Measurements from ENCODE around the gene MAP2K7. TPM values are rescaled to one million over a fixed set of nuclear protein-coding genes. Genes with fewer than 3 reads are reported as not detected.

MAP2K7 gene
- total and polyA plus RNA-seq, 2 donors = 8.0 to 45.4 TPM

DNA sequence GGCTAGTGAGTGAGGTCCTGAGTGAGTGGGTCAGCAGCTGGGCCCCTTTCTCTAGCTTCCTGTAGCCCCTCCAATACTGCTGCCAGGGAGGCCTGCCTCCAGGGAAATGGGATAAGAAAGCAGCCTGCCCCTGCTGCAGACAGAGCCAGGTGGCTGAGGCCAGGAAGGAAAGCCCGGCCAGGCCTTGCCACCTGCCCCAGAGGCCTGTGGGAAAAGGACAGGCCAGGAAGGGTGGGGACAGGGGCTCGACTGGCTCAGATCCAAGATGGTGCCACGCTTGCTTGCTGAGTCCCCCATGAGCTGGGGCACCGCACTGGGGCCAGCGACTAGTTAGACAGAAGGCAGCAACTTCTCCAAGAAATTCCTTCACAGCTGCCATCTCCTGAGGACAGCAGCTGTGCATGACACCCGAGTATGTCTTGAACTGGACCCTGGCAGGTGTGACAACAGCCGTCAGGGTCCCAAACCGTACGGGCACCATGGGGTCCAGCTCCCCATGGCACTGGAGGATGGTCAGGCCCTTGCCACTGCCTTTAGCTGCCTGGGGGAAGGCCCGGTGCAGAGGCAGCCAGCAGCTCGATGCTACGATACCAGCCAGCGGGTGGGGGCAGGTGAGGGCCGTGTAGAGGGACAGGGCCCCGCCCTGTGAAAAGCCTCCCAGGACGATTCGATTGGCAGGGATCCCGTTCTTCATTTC lies 24.4 kb upstream of the MAP2K7 start:
- Histone ChIP-seq H3K4me3 (ENCODE audit: low read length in 2 of 2) (no peak overlapping the region), H3K9me3 (ENCODE audit: control insufficient read depth in 2 of 2, insufficient read depth in 1 of 2, low read length in 1 of 2) (peaks cover 0 to 2% of the 10 kb centered on the region in 2 donors), H3K4me1 (ENCODE audit: control insufficient read depth in 2 of 2, insufficient read depth in 2 of 2, low read length in 2 of 2) (peaks cover 5 to 7% of the 10 kb centered on the region in 2 donors), H3K36me3 (ENCODE audit: control insufficient read depth in 2 of 2, insufficient read depth in 2 of 2, low read length in 1 of 2) (no peaks in the 10 kb centered on the region), H3K27ac (ENCODE audit: low read depth in 1 of 2, low read length in 1 of 2) (no peak overlapping the region), H3K27me3 (ENCODE audit: control insufficient read depth in 2 of 2, insufficient read depth in 1 of 2, low read length in 1 of 2) (peaks cover 7 to 34% of the 10 kb centered on the region in 2 donors)
- no peak for DNase-seq (ENCODE audit: low read depth in 6 of 9, low spot score in 9 of 9)
- WGBS = 90% methylated on average over 18 of the region's 18 CpGs

DNA sequence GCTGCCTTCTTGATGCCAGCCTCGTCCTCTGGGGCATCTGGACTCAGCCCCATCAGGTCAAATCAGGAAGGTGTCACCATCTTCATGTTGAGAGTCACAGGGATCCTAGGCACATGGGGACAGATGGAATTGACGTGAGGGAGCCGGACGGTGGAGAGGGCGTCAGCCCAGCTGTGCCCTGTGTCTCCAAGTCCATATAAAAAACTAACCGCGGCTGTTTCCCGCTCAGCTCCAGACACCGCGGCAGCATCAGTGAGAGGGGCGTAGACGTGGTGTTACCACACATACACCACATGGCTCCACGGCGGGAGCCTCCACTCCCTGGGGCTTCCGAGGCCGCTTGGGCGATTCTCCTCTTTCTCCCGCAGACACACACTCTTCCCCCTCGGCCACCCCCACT lies 23.8 kb upstream of the MAP2K7 start:
- WGBS = 96% methylated on average over 19 of the region's 19 CpGs
- peaks cover 2 to 28% of the 10 kb centered on the region in 2 donors for H3K27me3 ChIP-seq (ENCODE audit: control insufficient read depth in 2 of 2, insufficient read depth in 1 of 2, low read length in 1 of 2)
- DNase-seq (ENCODE audit: low read depth in 6 of 9, low spot score in 9 of 9) = no peak
- H3K27ac ChIP-seq (ENCODE audit: low read depth in 1 of 2, low read length in 1 of 2) = no peak overlapping the region
- H3K9me3 ChIP-seq (ENCODE audit: control insufficient read depth in 2 of 2, insufficient read depth in 1 of 2, low read length in 1 of 2) = peaks cover 0 to 2% of the 10 kb centered on the region in 2 donors
- peaks cover under 1 to 1% of the 10 kb centered on the region in 2 donors for H3K4me1 ChIP-seq (ENCODE audit: control insufficient read depth in 2 of 2, insufficient read depth in 2 of 2, low read length in 2 of 2)
- H3K36me3 ChIP-seq (ENCODE audit: control insufficient read depth in 2 of 2, insufficient read depth in 2 of 2, low read length in 1 of 2) = no peaks in the 10 kb centered on the region
- H3K4me3 ChIP-seq (ENCODE audit: low read length in 2 of 2) = no peak overlapping the region

DNA sequence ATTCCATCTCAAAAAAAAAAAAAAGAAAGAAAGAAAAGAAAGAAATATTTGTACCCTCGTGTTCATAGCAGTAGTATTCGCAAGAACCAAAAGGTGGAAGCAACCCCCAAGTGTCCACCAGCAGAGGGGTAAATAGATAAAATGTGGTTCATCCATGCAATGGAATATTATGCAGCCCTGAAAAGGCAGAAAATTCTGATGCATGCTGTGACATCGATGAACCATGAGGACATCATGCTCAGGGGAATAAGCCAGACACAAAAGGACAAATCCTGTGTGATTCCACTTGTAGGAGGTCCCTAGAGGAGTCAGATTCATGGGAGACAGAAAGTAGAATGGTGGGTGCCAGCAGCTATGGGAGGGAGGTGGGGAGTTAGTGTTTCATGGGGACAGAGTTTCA lies 21.8 kb upstream of the MAP2K7 start:
- Histone ChIP-seq H3K4me1 (ENCODE audit: control insufficient read depth in 2 of 2, insufficient read depth in 2 of 2, low read length in 2 of 2) (no peaks in the 10 kb centered on the region), H3K9me3 (ENCODE audit: control insufficient read depth in 2 of 2, insufficient read depth in 1 of 2, low read length in 1 of 2) (no peaks in the 10 kb centered on the region), H3K27me3 (ENCODE audit: control insufficient read depth in 2 of 2, insufficient read depth in 1 of 2, low read length in 1 of 2) (peaks cover 0 to 21% of the 10 kb centered on the region in 2 donors), H3K27ac (ENCODE audit: low read depth in 1 of 2, low read length in 1 of 2) (no peak overlapping the region), H3K36me3 (ENCODE audit: control insufficient read depth in 2 of 2, insufficient read depth in 2 of 2, low read length in 1 of 2) (no peaks in the 10 kb centered on the region), H3K4me3 (ENCODE audit: low read length in 2 of 2) (no peak overlapping the region)
- 97% methylated on average over 3 of the region's 3 CpGs for WGBS
- DNase-seq (ENCODE audit: low read depth in 6 of 9, low spot score in 9 of 9) = no peak

DNA sequence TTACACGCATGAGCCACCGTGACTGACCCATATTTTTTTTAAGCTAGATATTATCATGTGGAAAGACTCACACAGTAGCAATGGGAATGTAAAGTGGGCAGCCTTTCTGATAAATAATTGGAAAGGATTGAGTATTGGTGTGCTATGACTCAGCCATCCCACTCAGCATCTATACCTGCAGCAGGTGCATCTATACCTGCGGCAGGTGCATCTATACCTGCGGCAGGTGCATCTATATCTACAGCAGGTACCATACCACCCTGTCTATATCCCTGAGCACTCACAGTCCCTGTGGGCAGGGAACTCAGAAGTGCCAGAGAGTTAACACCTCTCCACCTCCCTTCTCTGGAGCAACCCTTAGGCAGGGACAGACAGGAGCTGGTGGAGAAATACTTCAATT lies 20.6 kb upstream of the MAP2K7 start:
- H3K4me1 ChIP-seq (ENCODE audit: control insufficient read depth in 2 of 2, insufficient read depth in 2 of 2, low read length in 2 of 2) = peaks cover under 1 to 2% of the 10 kb centered on the region in 2 donors
- WGBS = 99% methylated on average over 4 of the region's 4 CpGs
- H3K27ac ChIP-seq (ENCODE audit: low read depth in 1 of 2, low read length in 1 of 2) = no peak overlapping the region
- peaks cover 0 to 6% of the 10 kb centered on the region in 2 donors for H3K9me3 ChIP-seq (ENCODE audit: control insufficient read depth in 2 of 2, insufficient read depth in 1 of 2, low read length in 1 of 2)
- H3K27me3 ChIP-seq (ENCODE audit: control insufficient read depth in 2 of 2, insufficient read depth in 1 of 2, low read length in 1 of 2) = peaks cover 3 to 26% of the 10 kb centered on the region in 2 donors
- H3K4me3 ChIP-seq (ENCODE audit: low read length in 2 of 2) = no peak overlapping the region
- H3K36me3 ChIP-seq (ENCODE audit: control insufficient read depth in 2 of 2, insufficient read depth in 2 of 2, low read length in 1 of 2) = no peaks in the 10 kb centered on the region
- DNase-seq (ENCODE audit: low read depth in 6 of 9, low spot score in 9 of 9) = no peak

DNA sequence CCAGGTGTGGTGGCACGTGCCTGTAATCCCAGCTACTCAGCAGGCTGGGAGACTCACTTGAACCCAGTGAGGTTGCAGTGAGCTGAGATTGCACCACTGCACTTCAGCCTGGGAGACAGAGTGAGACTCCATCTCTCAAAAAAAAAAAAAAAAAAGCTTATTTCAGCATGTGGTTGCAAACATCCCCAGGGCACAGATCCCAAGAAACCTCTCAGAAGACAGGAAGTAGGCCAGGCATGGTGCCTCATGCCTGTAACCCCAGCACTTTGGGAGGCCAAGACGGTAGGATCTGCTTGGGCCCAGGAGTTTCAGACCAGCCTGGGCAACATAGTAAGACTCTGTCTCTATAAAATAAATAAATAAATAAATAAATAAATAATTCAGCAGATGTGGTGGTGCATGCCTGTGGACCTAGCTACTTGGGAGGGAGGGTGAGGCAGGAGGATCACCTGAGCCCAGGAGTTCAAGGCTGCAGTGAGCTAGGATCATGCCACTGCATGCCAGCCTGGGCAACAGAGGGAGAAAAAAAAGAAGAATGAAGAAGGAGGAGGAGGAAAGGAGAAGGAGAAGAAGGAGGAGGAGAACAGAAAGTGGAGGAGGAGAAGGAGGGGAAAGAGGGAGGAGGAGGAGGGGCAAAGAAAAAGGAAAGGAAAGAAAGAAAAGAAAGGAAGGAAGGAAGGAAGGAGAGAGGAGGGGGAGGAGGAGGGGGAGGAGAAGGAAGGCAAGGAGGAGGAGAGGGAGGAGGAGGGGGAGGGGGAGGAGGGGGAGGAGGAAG lies 19.7 kb upstream of the MAP2K7 start:
- Histone ChIP-seq H3K4me1 (ENCODE audit: control insufficient read depth in 2 of 2, insufficient read depth in 2 of 2, low read length in 2 of 2) (peaks cover 3 to 4% of the 10 kb centered on the region in 2 donors), H3K27ac (ENCODE audit: low read depth in 1 of 2, low read length in 1 of 2) (no peak overlapping the region), H3K27me3 (ENCODE audit: control insufficient read depth in 2 of 2, insufficient read depth in 1 of 2, low read length in 1 of 2) (peaks cover 11 to 33% of the 10 kb centered on the region in 2 donors), H3K9me3 (ENCODE audit: control insufficient read depth in 2 of 2, insufficient read depth in 1 of 2, low read length in 1 of 2) (peaks cover 0 to 6% of the 10 kb centered on the region in 2 donors), H3K4me3 (ENCODE audit: low read length in 2 of 2) (no peak overlapping the region), H3K36me3 (ENCODE audit: control insufficient read depth in 2 of 2, insufficient read depth in 2 of 2, low read length in 1 of 2) (no peaks in the 10 kb centered on the region)
- 94% methylated on average over 2 of the region's 2 CpGs for WGBS
- DNase-seq (ENCODE audit: low read depth in 6 of 9, low spot score in 9 of 9) = no peak

DNA sequence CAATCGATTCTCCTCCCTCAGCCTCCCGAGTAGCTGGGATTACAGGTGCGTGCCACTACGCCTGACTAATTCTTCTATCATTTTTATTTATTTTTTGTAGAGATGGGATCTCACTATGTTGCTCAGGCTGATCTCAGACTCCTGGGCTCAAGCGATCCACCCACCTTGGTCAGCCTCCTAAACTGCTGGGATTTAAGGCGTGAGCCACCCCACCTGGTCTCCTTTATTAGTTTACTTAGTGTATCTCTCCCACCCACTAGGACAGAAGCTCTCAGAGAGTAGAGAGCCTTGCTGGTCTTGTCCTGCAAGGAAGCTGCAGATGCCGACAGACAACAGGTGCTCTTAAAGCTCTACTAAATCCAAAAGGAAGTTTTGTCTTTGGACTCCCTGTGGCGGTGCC lies 17.9 kb upstream of the MAP2K7 start:
- Histone ChIP-seq H3K27ac (ENCODE audit: low read depth in 1 of 2, low read length in 1 of 2) (no peak overlapping the region), H3K9me3 (ENCODE audit: control insufficient read depth in 2 of 2, insufficient read depth in 1 of 2, low read length in 1 of 2) (peaks cover 0 to 6% of the 10 kb centered on the region in 2 donors), H3K4me3 (ENCODE audit: low read length in 2 of 2) (no peak overlapping the region), H3K27me3 (ENCODE audit: control insufficient read depth in 2 of 2, insufficient read depth in 1 of 2, low read length in 1 of 2) (peaks cover 11 to 47% of the 10 kb centered on the region in 2 donors), H3K4me1 (ENCODE audit: control insufficient read depth in 2 of 2, insufficient read depth in 2 of 2, low read length in 2 of 2) (peaks cover 3 to 4% of the 10 kb centered on the region in 2 donors), H3K36me3 (ENCODE audit: control insufficient read depth in 2 of 2, insufficient read depth in 2 of 2, low read length in 1 of 2) (no peaks in the 10 kb centered on the region)
- no peak for DNase-seq (ENCODE audit: low read depth in 6 of 9, low spot score in 9 of 9)
- 96% methylated on average over 8 of the region's 8 CpGs for WGBS

DNA sequence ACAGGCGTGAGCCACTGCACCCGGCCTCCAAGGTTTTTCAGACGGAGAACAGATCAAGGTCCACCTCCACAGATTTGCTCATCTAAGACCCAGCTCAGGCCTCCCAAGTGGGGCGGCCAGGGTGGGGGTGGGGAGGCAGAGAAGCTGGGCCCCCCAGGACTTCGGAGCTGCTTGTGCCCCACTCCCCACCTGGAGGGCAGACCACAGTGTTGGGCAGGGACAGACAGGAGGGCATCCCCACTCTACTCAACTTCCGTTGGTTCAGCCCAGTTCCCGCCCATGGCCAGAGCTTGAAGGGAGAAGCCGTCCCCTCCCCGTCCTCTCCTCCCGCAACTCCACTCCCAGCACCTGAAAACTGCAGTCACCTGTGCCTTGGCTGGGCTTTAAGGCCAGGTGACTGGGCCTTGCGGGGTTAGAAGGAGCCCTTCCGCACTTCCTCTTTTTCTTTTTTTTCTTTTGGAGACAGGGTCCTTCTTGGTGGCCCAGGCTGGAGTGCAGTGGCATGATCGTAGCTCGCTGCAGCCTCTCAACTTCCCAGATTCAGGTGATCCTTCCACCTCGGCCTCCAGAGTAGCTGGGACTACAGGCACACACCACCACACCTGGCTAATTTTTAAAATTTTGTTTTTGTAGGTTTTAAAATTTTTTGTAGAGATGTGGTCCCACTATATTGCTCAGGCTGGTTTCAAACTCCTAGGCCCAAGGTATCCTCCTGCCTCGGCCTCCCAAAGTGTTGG lies 16.1 kb upstream of the MAP2K7 start:
- Histone ChIP-seq H3K4me1 (ENCODE audit: control insufficient read depth in 2 of 2, insufficient read depth in 2 of 2, low read length in 2 of 2) (peaks cover 3 to 4% of the 10 kb centered on the region in 2 donors), H3K27me3 (ENCODE audit: control insufficient read depth in 2 of 2, insufficient read depth in 1 of 2, low read length in 1 of 2) (peaks cover 11 to 55% of the 10 kb centered on the region in 2 donors), H3K27ac (ENCODE audit: low read depth in 1 of 2, low read length in 1 of 2) (no peak overlapping the region), H3K9me3 (ENCODE audit: control insufficient read depth in 2 of 2, insufficient read depth in 1 of 2, low read length in 1 of 2) (peaks cover 0 to 6% of the 10 kb centered on the region in 2 donors), H3K36me3 (ENCODE audit: control insufficient read depth in 2 of 2, insufficient read depth in 2 of 2, low read length in 1 of 2) (no peaks in the 10 kb centered on the region), H3K4me3 (ENCODE audit: low read length in 2 of 2) (no peak overlapping the region)
- DNase-seq (ENCODE audit: low read depth in 6 of 9, low spot score in 9 of 9) = no peak
- WGBS = 78% methylated on average over 16 of the region's 16 CpGs

DNA sequence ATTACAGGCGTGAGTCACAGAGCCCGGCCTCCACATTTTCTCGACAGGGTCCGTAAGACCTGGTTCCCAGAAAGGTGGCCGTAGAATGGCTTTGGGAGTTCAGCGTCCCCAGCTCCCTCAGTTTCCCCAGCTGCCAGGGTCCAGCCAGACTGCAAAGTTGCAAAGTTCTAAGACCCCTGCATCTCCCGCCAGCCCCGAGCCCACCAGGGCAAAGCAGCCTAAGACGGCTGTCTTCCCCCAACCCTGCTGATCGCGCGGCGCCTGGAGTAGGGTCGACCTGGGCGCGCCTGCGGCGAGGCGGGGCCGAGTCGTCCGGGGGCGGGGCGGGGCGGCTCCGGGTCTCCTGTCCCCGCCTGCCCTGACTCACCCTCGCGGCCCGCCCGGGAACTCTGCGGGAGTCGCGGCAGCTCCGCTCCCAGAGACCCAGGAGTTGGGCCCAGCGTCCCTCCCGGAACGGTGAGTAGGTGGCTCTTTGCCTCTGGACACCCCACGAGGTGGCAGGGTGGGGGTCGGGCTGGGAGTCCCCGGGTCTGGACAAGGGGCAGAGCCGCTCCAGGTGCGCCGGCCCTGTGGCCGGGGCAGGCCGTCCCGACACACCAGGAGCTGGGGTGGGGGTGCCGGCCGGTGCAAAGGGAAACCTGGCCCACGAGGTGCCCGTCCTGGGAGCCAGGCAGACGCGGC lies 15.4 kb upstream of the MAP2K7 start, which contains the start of gene LRRC8E:
LRRC8E (plus strand) TSS at position 366 of the 681 bp plus-strand sequence. CDS start 7,094 bp downstream, outside the sequence.
- peaks cover 3 to 4% of the 10 kb centered on the region in 2 donors for H3K4me1 ChIP-seq (ENCODE audit: control insufficient read depth in 2 of 2, insufficient read depth in 2 of 2, low read length in 2 of 2)
- peaks cover 11 to 55% of the 10 kb centered on the region in 2 donors for H3K27me3 ChIP-seq (ENCODE audit: control insufficient read depth in 2 of 2, insufficient read depth in 1 of 2, low read length in 1 of 2)
- no peaks in the 10 kb centered on the region for H3K36me3 ChIP-seq (ENCODE audit: control insufficient read depth in 2 of 2, insufficient read depth in 2 of 2, low read length in 1 of 2)
- WGBS = 13% methylated on average over 53 of the region's 53 CpGs
- H3K4me3 ChIP-seq (ENCODE audit: low read length in 2 of 2) = peak within 1 kb of the TSS in 1 of 2 donors; percentile 15
- peaks cover 0 to 6% of the 10 kb centered on the region in 2 donors for H3K9me3 ChIP-seq (ENCODE audit: control insufficient read depth in 2 of 2, insufficient read depth in 1 of 2, low read length in 1 of 2)
- no peak within 1 kb of the TSS for H3K27ac ChIP-seq (ENCODE audit: low read depth in 1 of 2, low read length in 1 of 2)
- no peak for DNase-seq (ENCODE audit: low read depth in 6 of 9, low spot score in 9 of 9)
